Stimulated activated CD8-positive, alpha-beta memory T cell treated with anti-CD3 and anti-CD28 coated beads, Interleukin-4, amount 100 ng/mL, for 4 hours (primary cell): ENCODE data around the gene HSD11B1.

Experiments
- DNase-seq, 2 donors: peaks; one replicate each; pipeline ENCODE4 v3.0.0-alpha.2; 2020; ENCODE audit warnings: low read depth in 2 of 2, low spot score in 1 of 2

Gene HSD11B1

GRCh38 chr1:209751627-209752231 lies 47.1 kb downstream of the HSD11B1 start:
- DNase-seq, result no peak

- no peak for DNase-seq
Measured at GRCh38 chr1:209752890-209753289, 48.2 kb downstream of the HSD11B1 start.

GRCh38 chr1:209755256-209755655 lies 50.6 kb downstream of the HSD11B1 start:
- DNase-seq, result no peak

- peak; percentile 37 to 63 for DNase-seq
Measured at GRCh38 chr1:209755926-209756614, 51.4 kb downstream of the HSD11B1 start, which contains the start of gene TRAF3IP3. TRAF3IP3 (plus strand) TSS chr1:209756053; CDS start chr1:209760040, 3,987 bp downstream.

GRCh38 chr1:209756615-209757445 lies 52.2 kb downstream of the HSD11B1 start:
- DNase-seq, result no peak

- no peak for DNase-seq
Measured at GRCh38 chr1:209758400-209758799, 53.8 kb downstream of the HSD11B1 start.

- no peak for DNase-seq
Measured at GRCh38 chr1:209759829-209760359, 55.2 kb downstream of the HSD11B1 start.

- DNase-seq, result no peak
Measured at GRCh38 chr1:209761011-209761635, 56.5 kb downstream of the HSD11B1 start.

GRCh38 chr1:209766051-209766450 lies 61.4 kb downstream of the HSD11B1 start:
- DNase-seq, result no peak

GRCh38 chr1:209767096-209767495 lies 62.5 kb downstream of the HSD11B1 start:
- no peak for DNase-seq

- no peak for DNase-seq
Measured at GRCh38 chr1:209767706-209768105, 63.1 kb downstream of the HSD11B1 start.

- DNase-seq, result peak; percentile 49 to 67
Measured at GRCh38 chr1:209768354-209768774, 63.7 kb downstream of the HSD11B1 start.

GRCh38 chr1:209769171-209769904 lies 64.7 kb downstream of the HSD11B1 start:
- DNase-seq, result peak; percentile 51 to 71

- DNase-seq, result no peak
Measured at GRCh38 chr1:209769971-209770370, 65.3 kb downstream of the HSD11B1 start.

GRCh38 chr1:209770636-209771415 lies 66.2 kb downstream of the HSD11B1 start:
- DNase-seq, result no peak

GRCh38 chr1:209772126-209772525 lies 67.5 kb downstream of the HSD11B1 start:
- DNase-seq, result no peak

GRCh38 chr1:209774592-209774991 lies 69.9 kb downstream of the HSD11B1 start:
- DNase-seq, result no peak

- no peak for DNase-seq
Measured at GRCh38 chr1:209775678-209776077, 71.0 kb downstream of the HSD11B1 start.

GRCh38 chr1:209777587-209777986 lies 72.9 kb downstream of the HSD11B1 start:
- no peak for DNase-seq

GRCh38 chr1:209778102-209778501 lies 73.5 kb downstream of the HSD11B1 start:
- no peak for DNase-seq
